ENCODE measurements around the gene HIGD1B.
"Not testable (repeated sequence)": the region's sequence is repeated elsewhere in the genome, so short reads cannot be mapped to it uniquely, and the experiment has no call there.

HIGD1B gene

GRCh38 chr17:44847586-44847985, at the start of gene HIGD1B:
Gene HIGD1B (plus strand): TSS chr17:44847883. CDS start chr17:44848153, 270 bp downstream.
- no peak for DNase-seq (ENCODE audit: low read depth in 1 of 2, low spot score in 1 of 2)

GRCh38 chr17:44798356-44798755, 49.3 kb upstream of the HIGD1B start:
- DNase-seq (ENCODE audit: low read depth in 1 of 2, low spot score in 1 of 2): no peak

- DNase-seq (ENCODE audit: low read depth in 1 of 2, low spot score in 1 of 2): no peak
Observed at GRCh38 chr17:44801880-44802279, 45.8 kb upstream of the HIGD1B start.

GRCh38 chr17:44804302-44805089, 43.2 kb upstream of the HIGD1B start:
- no peak for DNase-seq (ENCODE audit: low read depth in 1 of 2, low spot score in 1 of 2)

GRCh38 chr17:44807093-44807816, 40.4 kb upstream of the HIGD1B start:
- DNase-seq (ENCODE audit: low read depth in 1 of 2, low spot score in 1 of 2): no peak

GRCh38 chr17:44807817-44808155, 39.9 kb upstream of the HIGD1B start:
- DNase-seq (ENCODE audit: low read depth in 1 of 2, low spot score in 1 of 2): no peak

GRCh38 chr17:44808156-44808555, 39.5 kb upstream of the HIGD1B start:
- no peak for DNase-seq (ENCODE audit: low read depth in 1 of 2, low spot score in 1 of 2)

GRCh38 chr17:44808656-44809388, 38.9 kb upstream of the HIGD1B start:
- not testable (repeated sequence) for DNase-seq (ENCODE audit: low read depth in 1 of 2, low spot score in 1 of 2)

GRCh38 chr17:44812263-44812662, 35.4 kb upstream of the HIGD1B start:
- no peak for DNase-seq (ENCODE audit: low read depth in 1 of 2, low spot score in 1 of 2)

- DNase-seq (ENCODE audit: low read depth in 1 of 2, low spot score in 1 of 2): not testable (repeated sequence)
Observed at GRCh38 chr17:44818508-44818907, 29.2 kb upstream of the HIGD1B start.

- no peak for DNase-seq (ENCODE audit: low read depth in 1 of 2, low spot score in 1 of 2)
Observed at GRCh38 chr17:44820631-44821212, 27.0 kb upstream of the HIGD1B start.

GRCh38 chr17:44825236-44825635, 22.4 kb upstream of the HIGD1B start:
- not testable (repeated sequence) for DNase-seq (ENCODE audit: low read depth in 1 of 2, low spot score in 1 of 2)

GRCh38 chr17:44826123-44826790, 21.4 kb upstream of the HIGD1B start:
- DNase-seq (ENCODE audit: low read depth in 1 of 2, low spot score in 1 of 2): no peak

GRCh38 chr17:44827863-44828262, 19.8 kb upstream of the HIGD1B start:
- no peak for DNase-seq (ENCODE audit: low read depth in 1 of 2, low spot score in 1 of 2)

GRCh38 chr17:44828919-44829522, 18.7 kb upstream of the HIGD1B start:
- DNase-seq (ENCODE audit: low read depth in 1 of 2, low spot score in 1 of 2): no peak

- DNase-seq (ENCODE audit: low read depth in 1 of 2, low spot score in 1 of 2): no peak
Observed at GRCh38 chr17:44829523-44830358, 17.9 kb upstream of the HIGD1B start, which contains the start of gene GJC1. Gene GJC1 (minus strand): TSS chr17:44830287. CDS start chr17:44805817, 24,470 bp downstream.

GRCh38 chr17:44830359-44831288, 17.1 kb upstream of the HIGD1B start:
- DNase-seq (ENCODE audit: low read depth in 1 of 2, low spot score in 1 of 2): no peak

- DNase-seq (ENCODE audit: low read depth in 1 of 2, low spot score in 1 of 2): no peak
Observed at GRCh38 chr17:44831371-44831770, 16.3 kb upstream of the HIGD1B start.

All from activated CD4-positive, alpha-beta T cell treated with anti-CD3 and anti-CD28 coated beads, Interleukin-2, amount 50 U/mL, for 24 hours (primary cell).